AG09309 (cell line): ENCODE data around the gene RAD23B.

Experiments used
- DNase-seq: peaks from one replicate; pipeline ENCODE4 v3.0.0-alpha.2; 2010; ENCODE audit warnings: low read depth
- H3K4me3 ChIP-seq: 2 replicates; pipeline ENCODE4 v1.5.1; 2011; ENCODE audit warnings: mild to moderate bottlenecking, low read depth, low read length, moderate library complexity; ENCODE audit not compliant: control insufficient read depth
- TF ChIP-seq, protein P1 (sequence below): IDR thresholded peaks from 2 replicates; pipeline ENCODE4 v1.5.1; 2011; ENCODE audit warnings: mild to moderate bottlenecking, low read depth, low read length, inconsistent platforms; ENCODE audit not compliant: insufficient read depth, control insufficient read depth; ENCODE audit errors: missing control alignments

RAD23B gene

DNA sequence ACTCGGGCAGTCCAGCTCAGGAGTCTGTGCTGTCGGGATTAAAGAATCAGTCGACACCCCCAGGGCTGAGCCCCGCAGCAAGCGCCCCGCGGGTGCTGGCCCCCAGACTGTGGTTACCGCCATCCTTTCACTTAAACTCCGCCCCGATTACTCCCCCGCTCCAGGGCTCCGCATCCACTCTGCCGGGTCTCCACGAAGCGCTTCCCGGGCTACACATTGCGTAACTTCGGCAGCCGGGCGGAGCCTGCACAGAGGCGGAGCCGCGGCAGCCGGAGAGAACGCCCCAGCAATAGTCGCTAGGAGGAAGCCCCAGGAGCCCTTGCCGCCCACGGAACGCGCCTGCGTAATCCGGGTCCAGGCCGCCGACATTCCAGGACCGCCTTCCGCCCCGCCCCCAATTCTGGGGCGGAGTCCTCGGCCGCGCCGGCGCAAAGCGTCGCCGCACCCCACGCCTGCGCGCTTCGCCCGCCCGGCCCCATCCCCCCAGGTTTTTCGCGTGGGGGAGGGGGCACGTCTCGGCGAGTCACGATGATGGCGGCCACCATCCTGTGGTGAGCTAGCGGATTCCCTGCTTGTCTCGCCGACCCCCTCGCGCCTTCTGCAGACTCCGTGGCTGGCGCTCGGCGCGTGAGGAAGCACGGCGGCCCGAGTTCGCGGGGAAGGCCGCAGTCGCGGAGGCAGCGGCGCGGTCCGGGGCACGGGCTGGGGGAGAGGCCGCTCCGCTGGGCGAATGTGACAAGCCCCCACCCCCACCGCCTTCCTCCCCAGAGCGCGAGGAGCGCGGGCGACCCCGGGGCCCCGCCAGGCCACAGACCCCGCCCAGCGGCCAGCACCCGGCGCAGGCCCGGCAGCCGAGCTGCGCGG lies at the start of gene RAD23B:
RAD23B (plus strand) TSS at position 521 of the 864 bp plus-strand sequence. CDS start 351 bp downstream, outside the sequence.
- TF ChIP-seq, protein P1, sequence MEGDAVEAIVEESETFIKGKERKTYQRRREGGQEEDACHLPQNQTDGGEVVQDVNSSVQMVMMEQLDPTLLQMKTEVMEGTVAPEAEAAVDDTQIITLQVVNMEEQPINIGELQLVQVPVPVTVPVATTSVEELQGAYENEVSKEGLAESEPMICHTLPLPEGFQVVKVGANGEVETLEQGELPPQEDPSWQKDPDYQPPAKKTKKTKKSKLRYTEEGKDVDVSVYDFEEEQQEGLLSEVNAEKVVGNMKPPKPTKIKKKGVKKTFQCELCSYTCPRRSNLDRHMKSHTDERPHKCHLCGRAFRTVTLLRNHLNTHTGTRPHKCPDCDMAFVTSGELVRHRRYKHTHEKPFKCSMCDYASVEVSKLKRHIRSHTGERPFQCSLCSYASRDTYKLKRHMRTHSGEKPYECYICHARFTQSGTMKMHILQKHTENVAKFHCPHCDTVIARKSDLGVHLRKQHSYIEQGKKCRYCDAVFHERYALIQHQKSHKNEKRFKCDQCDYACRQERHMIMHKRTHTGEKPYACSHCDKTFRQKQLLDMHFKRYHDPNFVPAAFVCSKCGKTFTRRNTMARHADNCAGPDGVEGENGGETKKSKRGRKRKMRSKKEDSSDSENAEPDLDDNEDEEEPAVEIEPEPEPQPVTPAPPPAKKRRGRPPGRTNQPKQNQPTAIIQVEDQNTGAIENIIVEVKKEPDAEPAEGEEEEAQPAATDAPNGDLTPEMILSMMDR: no peak
- DNase-seq: peak; percentile 93
- peak within 1 kb of the TSS; percentile 96 for H3K4me3 ChIP-seq

DNA sequence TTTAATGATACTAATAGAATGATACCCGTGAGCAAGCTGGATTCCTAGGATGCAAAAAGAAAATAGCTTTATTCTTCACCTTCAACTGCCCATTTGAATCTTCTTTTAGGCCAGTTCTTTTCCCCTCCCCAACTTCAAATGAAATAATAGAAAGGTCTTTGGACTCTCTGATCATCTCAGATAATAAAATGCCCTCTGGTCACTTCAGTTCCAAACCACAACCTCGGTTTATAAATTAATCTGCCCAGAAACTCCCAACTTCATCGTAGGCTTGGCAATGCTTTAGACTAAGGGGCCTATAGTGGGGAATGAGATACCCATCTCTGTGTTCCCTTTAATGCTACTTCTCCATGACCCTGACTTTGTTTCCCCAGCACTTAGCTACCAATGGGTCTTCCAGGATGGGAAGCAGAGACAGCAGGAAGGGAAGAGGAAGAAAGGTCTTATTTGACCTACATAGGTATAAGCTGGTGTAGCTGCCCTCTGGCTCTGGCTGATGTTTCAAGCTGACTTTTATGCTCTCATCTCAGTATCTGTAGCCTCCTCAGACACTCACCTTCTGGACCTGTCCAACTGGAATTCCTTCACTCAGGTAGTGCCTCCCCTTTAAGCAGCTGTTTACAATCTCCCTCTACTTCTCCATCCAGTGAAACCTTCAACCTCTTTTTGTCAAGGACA lies 47.2 kb upstream of the RAD23B start:
- DNase-seq: no peak
- H3K4me3 ChIP-seq: no peak overlapping the region
- TF ChIP-seq, protein P1: no peak

DNA sequence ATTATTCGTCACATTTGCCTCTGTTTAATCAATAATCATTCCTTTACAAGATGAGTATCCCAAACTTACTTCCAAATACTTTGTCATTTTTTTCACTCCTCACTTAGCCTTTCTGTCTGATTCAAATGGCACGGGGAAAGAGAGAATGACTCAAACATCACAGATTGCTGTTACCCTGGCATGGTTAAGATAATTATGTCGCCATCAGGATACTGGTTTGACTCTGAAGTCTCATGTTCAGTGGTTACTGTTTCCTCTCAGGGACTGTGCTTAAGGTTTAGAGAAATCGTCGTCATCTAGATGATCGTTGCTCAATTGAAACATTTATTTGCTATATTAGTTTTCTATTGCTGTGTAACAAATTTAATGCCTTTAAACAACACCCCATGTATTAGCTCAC lies 45.2 kb upstream of the RAD23B start:
- H3K4me3 ChIP-seq: no peak overlapping the region
- no peak for DNase-seq
- TF ChIP-seq, protein P1: no peak

DNA sequence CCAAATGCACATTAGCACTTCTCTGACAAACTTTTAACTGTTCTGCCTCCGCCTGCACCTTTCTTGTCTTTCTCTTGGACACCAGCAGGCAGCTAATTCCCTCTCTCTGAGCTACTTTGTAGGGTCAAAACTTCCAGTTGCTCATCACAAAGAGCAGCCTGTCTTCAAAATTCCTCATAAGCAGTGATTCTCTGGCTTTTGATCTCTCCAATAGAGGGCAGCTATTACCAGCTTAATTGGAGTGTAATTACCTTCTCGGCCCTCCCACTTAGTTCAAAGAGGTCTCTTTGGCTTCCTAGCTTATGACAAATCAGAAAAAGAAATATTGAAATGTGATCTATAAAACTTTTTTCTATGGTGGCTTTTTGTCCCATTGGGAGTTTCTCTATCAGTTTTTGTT lies 43.6 kb upstream of the RAD23B start:
- TF ChIP-seq, protein P1: peak; percentile 39
- H3K4me3 ChIP-seq: no peak overlapping the region
- DNase-seq: no peak

DNA sequence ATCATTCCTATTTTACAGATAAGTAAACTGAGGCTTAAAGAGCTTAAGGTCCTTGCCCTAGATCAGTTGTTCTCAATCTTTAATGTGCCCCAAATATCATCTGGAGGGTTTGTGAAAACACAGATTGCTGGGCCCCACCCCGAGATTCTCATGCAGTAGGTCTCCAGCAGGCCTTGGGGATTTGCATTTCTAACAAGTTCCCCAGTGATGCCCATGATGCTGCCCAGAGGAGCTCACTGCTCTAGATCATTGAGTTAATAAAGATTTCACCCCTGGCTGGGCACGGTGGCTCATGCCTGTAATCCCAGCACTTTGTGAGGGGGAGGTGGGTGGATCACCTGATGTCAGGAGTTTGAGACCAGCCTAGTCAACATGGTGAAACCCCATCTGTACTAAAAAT lies 42.8 kb upstream of the RAD23B start:
- H3K4me3 ChIP-seq: no peak overlapping the region
- TF ChIP-seq, protein P1: no peak
- DNase-seq: no peak

DNA sequence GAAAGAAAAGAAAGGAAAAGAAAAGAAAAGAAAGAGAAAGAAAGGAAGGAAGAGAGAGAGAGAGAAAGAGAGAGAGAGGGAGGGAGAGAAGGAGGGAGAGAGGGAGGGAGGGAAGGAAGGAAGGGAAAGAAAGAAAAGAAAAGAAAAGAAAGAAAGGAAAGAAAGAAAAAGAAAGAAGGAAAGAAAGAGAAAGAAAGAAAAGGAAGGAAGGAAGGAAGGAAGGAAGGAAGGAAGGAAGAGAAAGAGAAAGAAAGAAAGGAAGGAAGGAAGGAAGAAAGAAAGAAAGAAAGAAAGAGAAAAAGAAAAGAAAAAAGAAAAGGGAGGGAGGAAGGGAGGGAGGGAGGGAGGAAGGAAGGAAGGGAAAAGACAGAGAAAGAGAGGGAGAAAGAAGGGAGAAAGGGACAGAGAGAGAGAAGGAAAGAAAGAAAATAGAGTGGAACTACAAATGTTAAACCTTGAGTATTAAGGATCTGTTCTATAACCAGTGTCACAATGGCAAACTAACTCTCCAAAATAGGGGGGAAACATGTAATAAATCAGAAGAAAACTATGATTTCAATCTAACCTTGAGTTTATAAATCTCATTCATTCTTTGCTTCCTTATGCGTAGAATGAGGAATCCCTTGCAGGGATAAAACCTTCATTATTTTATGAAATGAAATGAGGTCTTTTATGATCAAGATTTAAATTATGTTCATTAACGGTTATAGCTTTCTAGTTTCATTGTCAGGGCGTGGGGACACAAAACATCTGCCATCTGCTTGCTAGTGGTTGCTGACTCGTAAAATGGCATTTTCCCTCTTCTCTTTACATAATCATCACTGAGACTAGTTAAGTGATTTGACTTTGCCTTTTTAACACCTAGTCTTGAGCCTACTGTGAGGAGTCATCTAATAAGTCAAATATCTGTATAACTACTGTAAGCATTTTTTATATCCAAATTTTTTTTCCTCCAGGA lies 40.7 kb upstream of the RAD23B start:
- DNase-seq: no peak
- H3K4me3 ChIP-seq: no peak overlapping the region
- TF ChIP-seq, protein P1: no peak
